HepG2 (cell line): ENCODE results near the gene ESPN. TPM values are rescaled to one million over a fixed set of nuclear protein-coding genes. Genes with fewer than 3 reads are reported as not detected.
A peak's percentile ranks its signal among the peaks of the same experiment; 100 is the strongest.

Experiments used
- ATAC-seq: fragments of 200-7000 bp; cut with Tn5 transposase; 3 replicates; pipeline ENCODE4 v1.9.1; 2020; ENCODE audit warnings: mild to moderate bottlenecking, moderate library complexity
- BruUV-seq: library from RNA; stranded (reverse); fragments of 400-500 nt; replicated peaks from 2 replicates; lab custom pipeline; 2021; lab: Mats Ljungman, UMichigan
- CTCF ChIA-PET: fragments of 300-600 bp; formaldehyde crosslinking; extraction: SDS; loops from one replicate; lab custom pipeline; 2021; ENCODE audit warnings: low total read pairs, inconsistent platforms, low intra/inter-chr PET ratio; lab: Yijun Ruan, JAX
- POLR2A ChIA-PET: fragments of 350-600 bp; sonication (Branson Sonifier 250); formaldehyde crosslinking; loops from one replicate; lab custom pipeline; 2020; ENCODE audit warnings: antibody characterized with exemption, inconsistent platforms; lab: Yijun Ruan, JAX
- DNase-seq: peaks from one replicate; pipeline ENCODE4 v3.0.0-alpha.2; 2015; ENCODE audit warnings: low spot score
- FAIRE-seq: peaks from 3 replicates; lab custom pipeline; 2011; peaks lifted over from hg19 to GRCh38; lab: Jason Lieb, UNC
- H2AFZ ChIP-seq: one replicate; pipeline ENCODE4 v1.6.1; 2011; ENCODE audit warnings: low read length, inconsistent platforms
- H3K27ac ChIP-seq: fragments of 300-600 bp; 3 replicates; pipeline ENCODE4 v1.8.0; 2011; ENCODE audit warnings: mixed run types, mild to moderate bottlenecking, mixed read lengths, low read length, inconsistent platforms; ENCODE audit not compliant: insufficient read depth; ENCODE audit errors: extremely low read length
- H3K27me3 ChIP-seq, 2 experiments: fragments of 200-600 bp in 1 of 2; 2 replicates in 1 of 2; 3 replicates in 1 of 2; pipeline versions ENCODE4 v1.6.0 to v1.8.0; 2011; ENCODE audit warnings: low read length in 2 of 2, mild to moderate bottlenecking in 2 of 2, moderate library complexity in 2 of 2, inconsistent platforms in 1 of 2; ENCODE audit not compliant: insufficient read depth in 2 of 2, control insufficient read depth in 1 of 2
- H3K36me3 ChIP-seq, 2 experiments: fragments of 200-600 bp in 1 of 2; replicated peaks in 1 of 2; 2 replicates in 1 of 2; 3 replicates in 1 of 2; pipeline versions ENCODE4 v1.5.1 to v1.8.0; 2011; ENCODE audit warnings: low read length in 2 of 2, inconsistent platforms in 1 of 2; ENCODE audit not compliant: insufficient read depth in 2 of 2, control insufficient read depth in 1 of 2
- H3K4me1 ChIP-seq: 2 replicates; pipeline ENCODE4 v1.5.1; 2012; ENCODE audit warnings: low read length, inconsistent platforms; ENCODE audit not compliant: insufficient read depth
- H3K4me2 ChIP-seq: 2 replicates; pipeline ENCODE4 v1.6.0; 2011; ENCODE audit warnings: low read depth, low read length, inconsistent platforms
- H3K4me3 ChIP-seq, 3 experiments: fragments of 200-600 bp in 1 of 3; sonication (generic), shearing (Covaris generic) in 1 of 3; replicated peaks in 1 of 3; 2 replicates each; pipeline ENCODE4 v1.5.1; 2011 to 2016; ENCODE audit warnings: low read length in 3 of 3, inconsistent platforms in 2 of 3, low read depth in 2 of 3, mild to moderate bottlenecking in 2 of 3, control low read depth in 1 of 3, mixed read lengths in 1 of 3; ENCODE audit not compliant: insufficient read depth in 1 of 3
- H3K79me2 ChIP-seq: one replicate; pipeline ENCODE4 v1.6.1; 2011; ENCODE audit warnings: low read length, inconsistent platforms; ENCODE audit not compliant: insufficient read depth
- H3K9ac ChIP-seq: 2 replicates; pipeline ENCODE4 v1.6.0; 2011; ENCODE audit warnings: mild to moderate bottlenecking, low read depth, low read length, inconsistent platforms; ENCODE audit not compliant: insufficient read depth
- H3K9me3 ChIP-seq: 2 replicates; pipeline ENCODE4 v1.5.1; 2012; ENCODE audit warnings: mild to moderate bottlenecking, low read length
- H4K20me1 ChIP-seq: 2 replicates; pipeline ENCODE4 v1.6.0; 2011; ENCODE audit warnings: inconsistent platforms, mild to moderate bottlenecking, low read length, moderate library complexity; ENCODE audit not compliant: insufficient read depth
- ARNT2 ChIP-seq: sonication (generic); formaldehyde crosslinking; IDR thresholded peaks from 2 replicates; pipeline ENCODE4 v1.8.0; 2022; ENCODE audit warnings: mild to moderate bottlenecking, low read depth, missing genetic modification reagents, moderate library complexity
- GABPB1 ChIP-seq: IDR thresholded peaks from 2 replicates; pipeline ENCODE4 v1.6.1; 2016; ENCODE audit warnings: mild to moderate bottlenecking, missing genetic modification reagents, moderate library complexity, missing compliant biosample characterization
- IRF2 ChIP-seq: IDR thresholded peaks from 2 replicates; pipeline ENCODE4 v1.6.1; 2018; ENCODE audit warnings: missing genetic modification reagents, missing compliant biosample characterization
- KDM1A ChIP-seq: IDR thresholded peaks from 2 replicates; pipeline ENCODE4 v1.6.1; 2016; ENCODE audit warnings: missing compliant biosample characterization
- RELA ChIP-seq: sonication (generic); formaldehyde crosslinking; IDR thresholded peaks from 2 replicates; pipeline ENCODE4 v1.4.0; 2020; ENCODE audit warnings: missing genetic modification reagents
- RFX1 ChIP-seq: fragments of 450-650 bp; IDR thresholded peaks from 2 replicates; pipeline ENCODE4 v1.6.1; 2017
- ZFP36 ChIP-seq: fragments of 150-350 bp; IDR thresholded peaks from 2 replicates; pipeline ENCODE4 v1.6.1; 2018; ENCODE audit warnings: borderline replicate concordance, low read length, low read depth; ENCODE audit not compliant: partially characterized antibody
- ZFY ChIP-seq: sonication (generic); formaldehyde crosslinking; IDR thresholded peaks from 2 replicates; pipeline ENCODE4 v1.4.0; 2020; ENCODE audit warnings: missing genetic modification reagents
- ZNF740 ChIP-seq: sonication (generic); formaldehyde crosslinking; IDR thresholded peaks from 2 replicates; pipeline ENCODE4 v1.4.0; 2020; ENCODE audit warnings: missing genetic modification reagents
- ZSCAN21 ChIP-seq: sonication (generic); formaldehyde crosslinking; IDR thresholded peaks from 2 replicates; pipeline ENCODE4 v1.8.0; 2022; ENCODE audit warnings: mild to moderate bottlenecking, missing genetic modification reagents, moderate library complexity, borderline replicate concordance
- ZZZ3 ChIP-seq: sonication (generic); formaldehyde crosslinking; IDR thresholded peaks from 2 replicates; pipeline ENCODE4 v1.4.0; 2020; ENCODE audit warnings: missing genetic modification reagents, mild to moderate bottlenecking, borderline replicate concordance
- WGBS: methylation state at CpG from one replicate; pipeline ENCODE4 v1.1.6; 2017; ENCODE audit warnings: low lambda C conversion rate; 5-methylcytosine and 5-hydroxymethylcytosine counted together
- in situ Hi-C: cut with HindIII; loops from 2 replicates; pipeline ENCODE4 v1.10.0; 2017; ENCODE audit warnings: low pct_unique_long_range_greater_than_20kb; ENCODE audit not compliant: extremely low pct_ligation_motif_present
- intact Hi-C: fragments of 100-400 bp; cut with micrococcal nuclease; formaldehyde crosslinking; loops from one replicate; pipeline ENCODE4 v1.10.0; 2022; ENCODE audit not compliant: unreplicated experiment
- polyA plus RNA-seq, 8 experiments: library from polyadenylated mRNA; depleted of rRNA in 3 of 8; stranded (reverse) in 7 of 8; unstranded in 1 of 8; fragments of >200 nt; fragmentation: Illumina TruSeq in 4 of 8; extraction: Trizol in 4 of 8; gene quantifications; 2 replicates each; pipeline versions ENCODE4 v1.2.1 to v1.2.3, GENCODE V29; 2011 to 2016; ENCODE audit warnings: low read depth in 4 of 8, missing spikeins in 1 of 8, mixed read lengths in 1 of 8; ENCODE audit not compliant: insufficient read depth in 1 of 8
- total RNA-seq, 5 experiments: library from RNA; depleted of rRNA; stranded (reverse); fragments of >200 nt; fragmentation: Illumina TruSeq; extraction: Trizol; gene quantifications; 2 replicates each; pipeline ENCODE4 v1.2.3, GENCODE V29; 2016; ENCODE audit warnings: low read depth in 1 of 5
- TF ChIP-seq, protein P1 (sequence below): sonication (generic); formaldehyde crosslinking; conservative IDR thresholded peaks from 2 replicates; pipeline ENCODE4 v1.8.0; 2022; ENCODE audit warnings: missing genetic modification reagents
- TF ChIP-seq, protein P2 (sequence below): sonication (generic); formaldehyde crosslinking; IDR thresholded peaks from 2 replicates; pipeline ENCODE4 v1.5.0; 2020; ENCODE audit warnings: missing genetic modification reagents

The ESPN gene
- total and polyA plus RNA-seq, 2 of the 13 experiments (the other 11 are each of a cell fraction or from before 2014, with no cell fraction given): 48.6 to 54.2 TPM

GRCh38 chr1:6470132-6471085 is 45.8 kb downstream of the ESPN start:
- no TSS peak for BruUV-seq
- H3K4me1 ChIP-seq: peaks cover 3% of the 10 kb centered on the region
- ChIA-PET POLR2A (no interaction called here), CTCF (no interaction called here)
- DNase-seq: no peak
- no peak for ATAC-seq
- H2AFZ ChIP-seq: no peak overlapping the region
- no peak overlapping the region for H3K27ac ChIP-seq
- no peaks in the 10 kb centered on the region for H3K27me3 ChIP-seq
- no peaks in the 10 kb centered on the region for H3K79me2 ChIP-seq
- H3K9me3 ChIP-seq: no peaks in the 10 kb centered on the region
- no peak overlapping the region for H3K9ac ChIP-seq
- intact Hi-C loops (no loop called here), in situ Hi-C loops (no loop called here)
- H4K20me1 ChIP-seq: no peaks in the 10 kb centered on the region
- no peak overlapping the region for H3K4me3 ChIP-seq
- peak; percentile 32; the same call in 1 of the 2 replicates for TF ChIP-seq RFX1
- TF ChIP-seq, protein P1, sequence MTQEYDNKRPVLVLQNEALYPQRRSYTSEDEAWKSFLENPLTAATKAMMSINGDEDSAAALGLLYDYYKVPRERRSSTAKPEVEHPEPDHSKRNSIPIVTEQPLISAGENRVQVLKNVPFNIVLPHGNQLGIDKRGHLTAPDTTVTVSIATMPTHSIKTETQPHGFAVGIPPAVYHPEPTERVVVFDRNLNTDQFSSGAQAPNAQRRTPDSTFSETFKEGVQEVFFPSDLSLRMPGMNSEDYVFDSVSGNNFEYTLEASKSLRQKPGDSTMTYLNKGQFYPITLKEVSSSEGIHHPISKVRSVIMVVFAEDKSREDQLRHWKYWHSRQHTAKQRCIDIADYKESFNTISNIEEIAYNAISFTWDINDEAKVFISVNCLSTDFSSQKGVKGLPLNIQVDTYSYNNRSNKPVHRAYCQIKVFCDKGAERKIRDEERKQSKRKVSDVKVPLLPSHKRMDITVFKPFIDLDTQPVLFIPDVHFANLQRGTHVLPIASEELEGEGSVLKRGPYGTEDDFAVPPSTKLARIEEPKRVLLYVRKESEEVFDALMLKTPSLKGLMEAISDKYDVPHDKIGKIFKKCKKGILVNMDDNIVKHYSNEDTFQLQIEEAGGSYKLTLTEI (CRISPR knock-in tag): no peak
- FAIRE-seq: no peak
- no peaks in the 10 kb centered on the region for H3K36me3 ChIP-seq
- no peak overlapping the region for H3K4me2 ChIP-seq
- 92% methylated on average over 57 of the region's 67 CpGs for WGBS

GRCh38 chr1:6471086-6471969 is 46.8 kb downstream of the ESPN start:
- Histone ChIP-seq H2AFZ (no peak overlapping the region), H3K9me3 (no peaks in the 10 kb centered on the region), H3K79me2 (no peaks in the 10 kb centered on the region), H3K27me3 (no peaks in the 10 kb centered on the region), H3K4me3 (no peak overlapping the region), H3K4me2 (no peak overlapping the region), H3K36me3 (no peaks in the 10 kb centered on the region), H3K4me1 (peaks cover 12% of the 10 kb centered on the region), H3K27ac (no peak overlapping the region), H3K9ac (no peak overlapping the region), H4K20me1 (no peaks in the 10 kb centered on the region)
- ChIA-PET POLR2A (interaction anchor here (1.5 kb wide), 2 partner anchors 20 to 25 kb away, joined by 3 to 4 read pairs; no protein-coding TSS in a partner anchor), CTCF (no interaction called here)
- FAIRE-seq: no peak
- DNase-seq: no peak
- 95% methylated on average over 65 of the region's 67 CpGs for WGBS
- in situ Hi-C loops (no loop called here), intact Hi-C loops (no loop called here)
- BruUV-seq: no TSS peak
- ATAC-seq: no peak
- TF ChIP-seq, protein P2, sequence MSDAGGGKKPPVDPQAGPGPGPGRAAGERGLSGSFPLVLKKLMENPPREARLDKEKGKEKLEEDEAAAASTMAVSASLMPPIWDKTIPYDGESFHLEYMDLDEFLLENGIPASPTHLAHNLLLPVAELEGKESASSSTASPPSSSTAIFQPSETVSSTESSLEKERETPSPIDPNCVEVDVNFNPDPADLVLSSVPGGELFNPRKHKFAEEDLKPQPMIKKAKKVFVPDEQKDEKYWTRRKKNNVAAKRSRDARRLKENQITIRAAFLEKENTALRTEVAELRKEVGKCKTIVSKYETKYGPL: no peak
- TF ChIP-seq ARNT2 (CRISPR knock-in tag): no peak
- no peak for TF ChIP-seq ZSCAN21
- no peak for TF ChIP-seq RELA (CRISPR knock-in tag)
- TF ChIP-seq ZNF740: no peak
- no peak for TF ChIP-seq KDM1A (CRISPR knock-in tag)
- TF ChIP-seq ZZZ3: no peak
- no peak for TF ChIP-seq ZFP36
- no peak for TF ChIP-seq IRF2 (CRISPR knock-in tag)
- TF ChIP-seq GABPB1: no peak
- TF ChIP-seq ZFY (CRISPR knock-in tag): no peak
